Naive thymus-derived CD8-positive, alpha-beta T cell (primary cell): ENCODE results near the gene FAM200B. TPM values are rescaled to one million over a fixed set of nuclear protein-coding genes. Genes with fewer than 3 reads are reported as not detected.

Source experiments
- ATAC-seq, 2 donors: fragments of 150-1000 bp; cut with Tn5 transposase in 1 of 2; sonication (Bioruptor Pico), chemical (Tn5 transposase) in 1 of 2; 1 replicate in 1 of 2; 2 replicates in 1 of 2; pipeline ENCODE4 v1.10.0; 2021; ENCODE audit warnings: mild to moderate bottlenecking in 2 of 2, moderate library complexity in 2 of 2
- POLR2A ChIA-PET: fragments of 350-600 bp; sonication (Branson Sonifier 250); formaldehyde crosslinking; loops from one replicate; lab custom pipeline; 2021; ENCODE audit warnings: antibody characterized with exemption; lab: Charles Lee
- DNase-seq, 10 donors: peaks; one replicate each; pipeline versions ENCODE4 v3.0.0 to v3.0.0-alpha.2; 2020 to 2022
- H3K27ac Mint-ChIP-seq, 10 donors: one replicate each; pipeline ENCODE4 v1.8.0; 2020 to 2022; ENCODE audit warnings: mild to moderate bottlenecking in 10 of 10, mixed read lengths in 10 of 10, moderate library complexity in 4 of 10, inconsistent platforms in 1 of 10
- H3K27me3 Mint-ChIP-seq, 5 donors: one replicate each; pipeline ENCODE4 v1.8.0; 2021 to 2022; ENCODE audit warnings: mixed read lengths in 5 of 5
- H3K36me3 Mint-ChIP-seq, 3 donors: one replicate each; pipeline ENCODE4 v1.8.0; 2020 to 2022; ENCODE audit warnings: mixed read lengths in 3 of 3, mild to moderate bottlenecking in 2 of 3, inconsistent platforms in 1 of 3
- H3K4me1 Mint-ChIP-seq, 4 donors: one replicate each; pipeline ENCODE4 v1.8.0; 2021 to 2022; ENCODE audit warnings: mixed read lengths in 4 of 4
- H3K4me3 Mint-ChIP-seq, 10 donors: one replicate each; pipeline ENCODE4 v1.8.0; 2020 to 2022; ENCODE audit warnings: mild to moderate bottlenecking in 10 of 10, mixed read lengths in 10 of 10, moderate library complexity in 6 of 10, inconsistent platforms in 1 of 10
- H3K9me3 Mint-ChIP-seq, 9 donors: one replicate each; pipeline ENCODE4 v1.8.0; 2020 to 2022; ENCODE audit warnings: mixed read lengths in 9 of 9, mild to moderate bottlenecking in 3 of 9, inconsistent platforms in 1 of 9, moderate library complexity in 1 of 9
- polyA plus RNA-seq, 3 donors: library from polyadenylated mRNA; unstranded; fragments of 300-500 nt; fragmentation: Illumina TruSeq; gene quantifications; one replicate each; pipeline ENCODE4 v1.2.3, GENCODE V29; 2021
- total RNA-seq, 8 experiments: library from RNA in 2 of 8; stranded (reverse) in 2 of 8; gene quantifications; one replicate each; pipeline ENCODE4 v1.2.3 and lab custom pipeline; 2021 to 2026

Gene FAM200B
- total RNA-seq (10 to 100 TPM; 31.0 to 38.5 TPM), polyA plus RNA-seq (10 to 100 TPM; 80.6 to 92.0 (median 81.3) TPM), total RNA-seq (lab: John Stamatoyannopoulos, UW) (2.1 to 12.1 (median 3.6) reads per million in 6 experiments)

DNA sequence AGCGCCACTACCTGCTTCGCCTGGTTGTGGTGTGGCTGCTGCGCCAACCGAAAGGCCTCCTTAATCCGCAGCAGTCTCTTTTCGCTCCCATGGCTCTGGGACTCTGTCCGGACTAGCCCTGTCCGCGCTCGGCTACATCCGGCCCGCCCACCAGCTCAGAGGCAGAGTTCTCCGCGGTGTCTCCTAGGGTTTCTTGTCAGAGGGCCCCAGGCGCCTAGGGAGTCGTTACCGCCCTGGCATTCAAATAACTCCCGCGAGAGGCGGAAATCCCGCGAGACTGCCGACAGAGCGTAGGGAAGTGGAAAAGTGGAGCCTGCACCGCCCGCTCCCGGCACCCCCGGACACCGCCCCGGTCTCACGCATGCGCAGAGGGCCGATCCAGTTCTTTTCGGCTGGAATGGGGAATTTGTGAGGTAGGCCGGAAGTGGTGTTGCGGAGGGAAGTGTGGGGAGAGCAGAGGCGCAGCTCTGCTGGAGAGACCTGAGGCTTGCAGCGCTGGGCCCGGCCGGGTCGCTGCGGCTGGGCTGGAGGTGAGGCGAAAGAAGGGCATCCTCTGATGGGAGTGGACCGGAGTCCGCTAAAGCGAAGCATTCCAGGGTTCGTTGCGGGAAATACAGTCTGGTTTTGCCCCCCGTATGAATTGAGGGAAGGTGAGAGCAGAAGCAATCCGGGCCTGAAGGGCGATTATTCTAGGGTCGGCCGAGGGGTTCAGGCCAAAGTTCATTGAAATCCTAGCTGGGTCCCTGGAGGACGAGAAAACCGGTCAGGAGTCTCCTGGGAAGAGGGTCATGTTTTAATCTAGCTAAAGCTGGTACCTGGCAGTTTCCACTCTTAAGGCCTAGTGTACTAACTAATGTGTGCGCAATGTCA lies at the start of gene FAM200B:
Gene FAM200B, plus strand, starts transcription at position 456 of the 870 bp plus-strand sequence. CDS start 5,151 bp downstream, outside the sequence.
- POLR2A ChIA-PET: interaction anchor here (1.0 to 2.9 kb wide), 8 partner anchors 13 to 679 kb away, joined by 3 to 37 read pairs (median 4); partner anchors contain the start of genes BST1, CPEB2 and FBXL5
- ATAC-seq (peak; percentile 96 to 97), DNase-seq (peak; percentile 89 to 98 (median 94))
- Mint-ChIP-seq H3K36me3 (peaks cover 0 to 12% (median 11%) of the 10 kb centered on the region in 3 donors), H3K4me3 (peak within 1 kb of the TSS; percentile 92 to 99 (median 96)), H3K27ac (peak within 1 kb of the TSS; percentile 94 to 99 (median 98)), H3K9me3 (no peaks in the 10 kb centered on the region), H3K4me1 (peaks cover 25 to 44% (median 40%) of the 10 kb centered on the region in 4 donors), H3K27me3 (peaks cover 0 to 2% (median 0%) of the 10 kb centered on the region in 5 donors)

DNA sequence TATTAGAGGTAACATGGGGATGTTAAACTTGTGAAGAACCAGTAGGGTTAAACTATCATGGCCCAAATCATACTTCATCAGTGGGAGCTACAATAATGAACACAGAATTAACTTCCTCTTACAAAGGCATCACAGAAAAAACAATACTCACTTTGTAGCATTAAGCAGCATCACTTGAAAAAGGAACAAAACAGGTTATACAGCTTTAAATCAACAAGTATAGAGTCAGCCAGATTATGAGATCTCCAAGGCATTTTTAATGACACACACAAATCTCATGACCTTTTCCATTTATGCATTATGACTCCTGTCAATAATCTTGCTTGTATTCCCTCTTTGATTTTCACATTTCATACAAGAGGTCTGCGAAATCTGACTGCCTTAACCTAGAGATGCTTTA lies 44.8 kb upstream of the FAM200B start:
- Mint-ChIP-seq H3K4me3 (no peak overlapping the region), H3K9me3 (peaks cover 0 to 3% (median 0%) of the 10 kb centered on the region in 9 donors), H3K36me3 (peaks cover 0 to 86% (median 36%) of the 10 kb centered on the region in 3 donors), H3K4me1 (peaks cover 2 to 14% (median 12%) of the 10 kb centered on the region in 4 donors), H3K27ac (peak overlapping the region in 3 of 10 donors; percentile 7 to 75 (median 9)), H3K27me3 (no peaks in the 10 kb centered on the region)
- POLR2A ChIA-PET: no interaction called here
- ATAC-seq: no peak
- DNase-seq: no peak

DNA sequence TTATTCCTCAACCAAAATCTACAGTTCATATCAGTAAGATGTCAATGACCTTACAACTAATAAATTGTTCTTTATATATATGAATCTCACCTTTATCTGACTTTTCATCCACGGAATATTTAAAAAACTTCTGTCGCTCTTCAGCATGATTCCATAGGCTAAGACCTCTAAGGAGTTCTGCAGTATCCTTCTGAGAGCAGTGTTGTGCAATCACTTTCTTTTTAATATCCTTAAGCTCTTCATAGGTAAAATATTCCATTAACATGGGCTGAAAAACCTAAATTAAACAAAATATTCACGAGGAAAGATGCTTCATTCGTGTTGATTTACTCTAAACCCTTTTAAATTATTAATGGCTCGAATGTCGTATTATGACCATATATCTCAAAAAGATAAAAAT lies 43.2 kb upstream of the FAM200B start:
- H3K27me3 Mint-ChIP-seq: no peaks in the 10 kb centered on the region
- H3K4me3 Mint-ChIP-seq: no peak overlapping the region
- ATAC-seq (no peak), DNase-seq (no peak)
- no peak overlapping the region for H3K27ac Mint-ChIP-seq
- H3K36me3 Mint-ChIP-seq: peaks cover 0 to 75% (median 20%) of the 10 kb centered on the region in 3 donors
- H3K9me3 Mint-ChIP-seq: no peaks in the 10 kb centered on the region
- POLR2A ChIA-PET: no interaction called here
- H3K4me1 Mint-ChIP-seq: peaks cover 6 to 23% (median 18%) of the 10 kb centered on the region in 4 donors

DNA sequence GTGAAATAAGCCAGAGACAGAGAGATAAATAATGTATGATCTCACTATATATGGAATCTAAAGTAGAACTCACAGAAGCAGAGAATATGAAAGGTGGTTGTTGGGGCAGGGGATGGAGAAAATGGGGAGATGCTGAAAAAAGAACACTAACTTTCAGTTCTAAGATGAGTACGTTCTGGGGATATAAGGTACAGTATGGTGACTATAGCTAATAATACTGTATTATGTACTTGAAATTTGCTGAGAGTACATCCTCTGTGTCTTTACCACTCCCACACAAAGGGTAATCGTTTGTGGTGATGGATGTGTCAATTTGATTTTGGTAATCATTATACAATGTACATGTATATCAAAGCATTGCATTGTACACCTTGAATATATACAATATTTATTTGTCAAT lies 33.0 kb upstream of the FAM200B start:
- Mint-ChIP-seq H3K27me3 (no peaks in the 10 kb centered on the region), H3K9me3 (no peaks in the 10 kb centered on the region), H3K27ac (peak overlapping the region in 2 of 10 donors; percentile 2 to 6), H3K4me3 (peak overlapping the region in 2 of 10 donors; percentile 0 to 4), H3K4me1 (peaks cover 28 to 85% (median 67%) of the 10 kb centered on the region in 4 donors), H3K36me3 (peaks cover 0 to 7% (median 0%) of the 10 kb centered on the region in 3 donors)
- DNase-seq (no peak), ATAC-seq (no peak)
- POLR2A ChIA-PET: no interaction called here

DNA sequence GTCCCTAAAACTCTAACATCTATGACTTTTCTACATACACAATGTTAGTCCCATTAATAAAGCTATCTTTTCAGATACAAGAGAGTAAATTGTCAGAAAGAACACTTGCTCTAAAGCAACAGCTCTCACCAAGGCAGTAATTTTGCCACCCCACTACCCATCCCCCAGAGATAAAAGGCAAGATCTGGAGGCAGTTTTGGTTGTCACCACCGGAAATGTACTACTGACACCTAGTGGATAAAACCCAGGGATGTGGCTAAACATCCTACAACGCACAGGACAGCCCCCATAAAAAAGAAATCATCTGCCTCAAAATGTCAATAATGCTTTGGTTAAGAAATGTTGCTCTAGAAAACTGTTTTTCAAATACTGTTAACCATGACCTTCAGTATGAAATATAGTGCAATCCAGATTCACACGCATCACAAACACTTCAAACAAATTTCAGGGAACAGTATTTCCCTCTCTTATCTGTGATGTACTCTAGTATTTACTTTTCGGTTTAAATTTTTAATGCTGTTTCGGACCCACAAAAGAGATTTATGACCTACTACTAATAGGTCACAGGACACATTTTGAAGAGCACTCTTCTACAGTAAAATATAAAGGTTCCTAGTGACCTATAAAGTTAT lies 31.6 kb upstream of the FAM200B start:
- peak overlapping the region in 6 of 10 donors; percentile 31 to 73 (median 54) for H3K27ac Mint-ChIP-seq
- peaks cover 25 to 80% (median 66%) of the 10 kb centered on the region in 4 donors for H3K4me1 Mint-ChIP-seq
- H3K4me3 Mint-ChIP-seq: peak overlapping the region in 9 of 10 donors; percentile 35 to 70 (median 58)
- H3K9me3 Mint-ChIP-seq: no peaks in the 10 kb centered on the region
- peak; percentile 14 to 85 (median 72) for DNase-seq
- no peaks in the 10 kb centered on the region for H3K27me3 Mint-ChIP-seq
- POLR2A ChIA-PET: no interaction called here
- ATAC-seq: peak; percentile 71 to 77
- no peaks in the 10 kb centered on the region for H3K36me3 Mint-ChIP-seq

DNA sequence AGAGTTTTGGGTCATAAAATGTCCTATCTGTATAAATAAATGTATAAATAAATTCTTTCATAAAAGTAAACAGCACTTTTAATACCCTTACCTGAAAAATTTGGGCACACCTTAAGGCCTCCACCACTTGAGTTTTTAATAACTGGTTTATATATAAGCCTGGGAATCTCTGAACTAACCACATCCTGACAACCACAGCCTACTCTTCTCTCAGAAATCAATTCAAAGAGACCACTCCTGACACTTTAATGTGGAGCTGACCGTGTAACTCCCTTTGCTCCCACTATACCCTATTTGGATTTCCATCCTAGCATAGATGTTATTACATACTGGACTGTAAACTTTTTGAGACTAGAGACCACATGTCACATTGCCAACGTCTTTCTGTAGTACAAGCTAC lies 30.0 kb upstream of the FAM200B start:
- POLR2A ChIA-PET: interaction anchor here (0.6 kb wide), 1 partner anchor 647 kb away, joined by 8 read pairs; no protein-coding TSS in a partner anchor
- peak in 1 of 10 donors; percentile 27 for DNase-seq
- H3K9me3 Mint-ChIP-seq: peaks cover 0 to 1% (median 0%) of the 10 kb centered on the region in 9 donors
- no peaks in the 10 kb centered on the region for H3K36me3 Mint-ChIP-seq
- peak overlapping the region in 9 of 10 donors; percentile 20 to 99 (median 61) for H3K4me3 Mint-ChIP-seq
- peaks cover 25 to 79% (median 67%) of the 10 kb centered on the region in 4 donors for H3K4me1 Mint-ChIP-seq
- H3K27ac Mint-ChIP-seq: peak overlapping the region in 7 of 10 donors; percentile 12 to 94 (median 54)
- no peak for ATAC-seq
- H3K27me3 Mint-ChIP-seq: no peaks in the 10 kb centered on the region

DNA sequence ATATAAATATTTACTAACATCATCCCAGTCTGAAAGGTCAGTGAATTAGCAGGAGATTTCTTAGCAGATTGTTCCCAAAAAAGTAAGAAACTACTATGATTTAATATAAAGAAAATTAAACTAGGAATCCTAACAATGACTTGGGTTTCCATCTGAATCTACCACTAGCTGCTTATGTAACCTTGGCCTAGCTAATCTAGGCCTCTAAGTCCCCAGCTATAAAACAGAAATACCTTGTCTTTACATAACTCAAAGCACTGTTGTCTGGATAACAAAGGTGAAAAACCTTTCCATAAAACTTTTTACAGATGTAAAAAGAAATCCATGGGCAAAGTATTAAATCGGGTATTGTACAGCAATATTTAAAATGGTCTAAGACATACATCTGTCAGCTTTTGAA lies 29.4 kb upstream of the FAM200B start:
- no peak for ATAC-seq
- Mint-ChIP-seq H3K36me3 (no peaks in the 10 kb centered on the region), H3K27me3 (no peaks in the 10 kb centered on the region), H3K9me3 (peaks cover 0 to 1% (median 0%) of the 10 kb centered on the region in 9 donors), H3K4me3 (peak overlapping the region in 7 of 10 donors; percentile 20 to 99 (median 66)), H3K4me1 (peaks cover 25 to 77% (median 67%) of the 10 kb centered on the region in 4 donors), H3K27ac (peak overlapping the region in 2 of 10 donors; percentile 12 to 94)
- POLR2A ChIA-PET: no interaction called here
- DNase-seq: no peak

DNA sequence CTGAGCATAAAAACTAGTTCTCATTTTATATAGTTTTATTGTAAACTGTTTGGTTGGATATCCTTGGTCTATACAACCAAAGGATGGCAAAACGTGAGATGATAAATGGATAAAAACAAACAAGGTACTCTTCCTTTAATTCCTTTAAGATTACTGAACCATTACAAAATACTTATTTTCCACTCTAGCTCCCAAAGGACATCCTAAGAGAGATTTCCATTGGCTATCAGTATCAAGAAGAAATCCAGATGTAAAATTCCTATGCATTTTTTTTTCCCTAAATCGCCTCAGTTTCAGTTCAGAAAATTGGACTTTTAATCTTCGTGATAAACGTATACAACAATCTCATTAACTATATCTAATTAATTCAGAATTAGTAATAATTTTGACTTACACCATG lies 28.8 kb upstream of the FAM200B start:
- POLR2A ChIA-PET: no interaction called here

DNA sequence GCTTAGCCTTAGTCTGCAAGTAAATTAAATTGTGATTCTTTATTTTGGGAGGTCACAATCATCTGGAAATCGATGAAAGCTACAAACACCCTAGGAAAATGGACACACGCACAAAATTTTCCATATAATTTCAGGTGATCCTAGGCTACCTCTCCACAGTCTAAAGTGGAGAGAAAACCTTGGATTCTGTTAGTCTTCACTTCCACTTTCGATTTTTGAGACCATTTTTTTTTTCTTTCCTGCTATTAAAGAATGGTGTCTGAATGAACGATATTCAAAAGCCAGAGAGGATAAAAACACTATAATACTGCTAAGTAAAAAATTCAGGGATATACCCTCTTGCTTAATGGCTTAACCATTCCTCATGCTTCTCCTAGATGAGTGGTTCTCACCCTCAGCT lies 28.2 kb upstream of the FAM200B start:
- POLR2A ChIA-PET: interaction anchor here (1.1 to 2.6 kb wide), 2 partner anchors 650 to 1925 kb away, joined by 3 to 17 read pairs; partner anchors contain the start of gene CPEB2
- ATAC-seq (no peak), DNase-seq (no peak)
- Mint-ChIP-seq H3K4me1 (peaks cover 22 to 65% (median 61%) of the 10 kb centered on the region in 4 donors), H3K9me3 (peaks cover 0 to 1% (median 0%) of the 10 kb centered on the region in 9 donors), H3K27me3 (no peaks in the 10 kb centered on the region), H3K4me3 (peak overlapping the region; percentile 92 to 99 (median 97)), H3K27ac (peak overlapping the region; percentile 22 to 98 (median 94)), H3K36me3 (no peaks in the 10 kb centered on the region)

More for the DNA sequence above, 28.8 kb upstream of the FAM200B start:
- ATAC-seq: no peak
- H3K36me3 Mint-ChIP-seq: no peaks in the 10 kb centered on the region
- H3K4me1 Mint-ChIP-seq: peaks cover 22 to 71% (median 64%) of the 10 kb centered on the region in 4 donors
- peaks cover 0 to 1% (median 0%) of the 10 kb centered on the region in 9 donors for H3K9me3 Mint-ChIP-seq
- H3K4me3 Mint-ChIP-seq: peak overlapping the region; percentile 92 to 99 (median 97)
- no peaks in the 10 kb centered on the region for H3K27me3 Mint-ChIP-seq
- no peak for DNase-seq
- H3K27ac Mint-ChIP-seq: peak overlapping the region in 5 of 10 donors; percentile 6 to 97 (median 94)

DNA sequence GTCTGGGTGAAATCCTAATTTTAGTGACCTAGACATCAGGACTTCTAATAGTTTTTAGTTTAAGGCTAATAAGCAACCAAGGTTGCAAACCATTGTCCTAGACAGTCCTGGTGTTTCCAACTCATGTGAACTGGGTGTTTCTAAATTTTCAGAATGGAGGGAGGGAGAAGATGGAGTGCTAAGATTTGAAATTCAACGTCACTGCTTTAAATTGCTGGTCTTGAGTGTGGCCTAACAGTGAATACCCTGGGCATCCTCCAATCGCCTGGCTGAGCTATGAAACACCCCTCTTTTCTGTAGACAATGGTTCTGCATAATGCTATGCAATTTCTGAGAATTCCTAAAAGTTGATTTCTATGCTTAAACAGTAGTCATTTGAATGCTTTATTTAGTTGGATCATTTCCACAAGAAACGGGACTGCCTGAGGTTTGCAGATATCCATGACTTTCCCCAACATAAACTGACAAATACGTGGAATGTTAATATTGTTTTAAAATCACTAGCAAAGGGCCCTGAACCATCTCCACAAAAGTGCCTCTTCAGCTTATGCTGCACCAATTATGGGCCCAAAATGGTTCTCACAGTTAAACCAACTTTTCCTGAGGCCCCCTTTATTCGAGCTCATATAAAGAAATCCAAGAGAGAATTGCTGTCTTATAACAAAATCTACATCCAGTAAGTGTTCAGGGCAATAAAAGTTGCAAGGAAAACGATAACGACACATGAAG lies 27.6 kb upstream of the FAM200B start:
- Mint-ChIP-seq H3K36me3 (no peaks in the 10 kb centered on the region), H3K27ac (peak overlapping the region; percentile 94 to 98 (median 95)), H3K9me3 (peaks cover 0 to 1% (median 0%) of the 10 kb centered on the region in 9 donors), H3K4me3 (peak overlapping the region; percentile 92 to 99 (median 97)), H3K27me3 (no peaks in the 10 kb centered on the region), H3K4me1 (peaks cover 20 to 59% (median 56%) of the 10 kb centered on the region in 4 donors)
- DNase-seq (no peak), ATAC-seq (no peak)
- POLR2A ChIA-PET: interaction anchor here (0.8 to 2.6 kb wide), 7 partner anchors 10 to 1924 kb away, joined by 3 to 37 read pairs (median 6); partner anchors contain the start of genes CC2D2A, CPEB2 and FAM200B

DNA sequence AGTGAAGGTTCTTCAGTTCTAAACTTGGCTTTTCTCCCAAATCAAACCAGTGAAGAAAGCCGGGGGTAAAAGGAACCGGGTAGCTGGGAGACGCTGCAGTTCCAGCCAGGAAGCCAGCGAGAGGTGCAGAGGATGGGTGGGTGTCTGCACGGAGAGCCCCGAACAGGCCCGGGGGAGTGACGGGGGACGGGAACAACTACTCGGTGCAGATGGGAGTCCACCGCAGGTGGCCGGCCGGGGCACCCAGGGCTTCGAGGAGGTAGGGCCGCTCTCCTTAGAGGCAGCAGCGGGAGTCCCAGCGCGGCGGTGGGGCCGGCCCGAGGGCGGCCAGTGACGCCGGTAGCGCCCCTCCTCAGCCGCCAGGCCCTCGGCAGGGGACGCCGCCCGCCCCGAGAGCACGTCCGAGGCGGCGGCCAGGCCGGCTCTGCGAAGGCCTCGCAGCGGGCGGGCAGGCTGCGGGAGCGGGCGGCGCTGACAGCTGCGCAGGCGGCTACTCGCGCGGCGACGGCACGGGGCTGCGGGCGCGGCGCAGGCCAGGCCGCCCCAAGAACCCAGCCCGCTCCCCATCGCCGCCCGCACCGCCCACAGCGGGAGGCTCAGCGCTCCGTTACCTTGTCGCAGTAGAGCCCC lies 26.9 kb upstream of the FAM200B start:
- Mint-ChIP-seq H3K27me3 (no peaks in the 10 kb centered on the region), H3K27ac (peak overlapping the region; percentile 94 to 99 (median 98)), H3K4me3 (peak overlapping the region; percentile 92 to 99 (median 97)), H3K9me3 (peaks cover 0 to 1% (median 0%) of the 10 kb centered on the region in 9 donors), H3K4me1 (peaks cover 19 to 55% (median 53%) of the 10 kb centered on the region in 4 donors), H3K36me3 (no peaks in the 10 kb centered on the region)
- POLR2A ChIA-PET: interaction anchor here (0.6 to 2.6 kb wide), 13 partner anchors 9 to 1924 kb away, joined by 3 to 37 read pairs (median 4); partner anchors contain the start of genes CC2D2A, CPEB2, FAM200B and FGFBP2
- DNase-seq (peak in 8 of 10 donors; percentile 8 to 43 (median 32)), ATAC-seq (peak; percentile 67 to 70)
